ENCODE data around the gene CCNY.
"Not testable (repeated sequence)": the region's sequence is repeated elsewhere in the genome, so short reads cannot be mapped to it uniquely, and the experiment has no call there.

CCNY gene

GRCh38 chr10:35334297-35334696 lies 2.0 kb upstream of the CCNY start:
- no peak for DNase-seq

GRCh38 chr10:35335133-35336083 lies 901 bp upstream of the CCNY start:
- DNase-seq: no peak

- DNase-seq: peak; percentile 9
Measured at GRCh38 chr10:35336921-35337823, 863 bp downstream of the CCNY start.

GRCh38 chr10:35339942-35340341 lies 3.6 kb downstream of the CCNY start:
- DNase-seq: no peak

DNA sequence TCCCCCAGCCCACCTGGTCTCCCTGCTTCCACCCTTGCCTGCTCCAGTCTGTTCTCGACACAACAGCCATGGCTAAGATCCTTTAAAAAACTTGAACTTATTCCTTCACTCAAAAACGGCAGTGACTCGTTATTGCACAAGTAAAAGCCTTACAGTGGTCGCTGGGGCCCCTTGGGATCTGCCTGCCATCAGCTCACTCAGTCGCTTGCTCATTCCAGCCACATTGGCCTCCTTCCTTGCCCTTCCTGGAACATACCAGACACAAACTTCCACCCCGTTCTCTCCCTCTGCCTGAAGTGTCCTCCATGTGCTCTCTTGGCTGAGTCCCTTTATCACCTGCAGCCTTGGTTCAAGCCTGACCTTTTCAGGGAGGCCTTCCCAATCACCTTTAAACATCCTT lies 4.7 kb downstream of the CCNY start:
- no peak for DNase-seq

DNA sequence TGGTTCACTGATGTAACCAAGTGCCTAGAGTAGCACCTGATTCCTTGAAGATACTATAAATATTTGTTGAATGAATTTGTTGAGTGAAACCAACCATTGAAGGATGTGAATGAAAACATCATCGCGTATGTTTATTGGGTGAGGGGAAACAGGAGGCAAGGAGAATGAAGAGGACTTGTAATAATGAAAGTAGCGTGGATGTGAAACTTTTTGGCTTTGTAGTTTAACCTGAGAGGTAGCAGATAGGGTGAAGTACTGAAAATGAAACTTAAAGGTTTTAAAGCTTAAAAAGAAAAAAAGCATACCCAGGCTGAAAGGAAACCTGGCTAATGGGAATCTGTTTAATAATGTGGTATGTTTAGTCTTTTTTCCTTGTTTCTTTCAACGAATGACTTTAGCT lies 5.2 kb downstream of the CCNY start:
- no peak for DNase-seq

DNA sequence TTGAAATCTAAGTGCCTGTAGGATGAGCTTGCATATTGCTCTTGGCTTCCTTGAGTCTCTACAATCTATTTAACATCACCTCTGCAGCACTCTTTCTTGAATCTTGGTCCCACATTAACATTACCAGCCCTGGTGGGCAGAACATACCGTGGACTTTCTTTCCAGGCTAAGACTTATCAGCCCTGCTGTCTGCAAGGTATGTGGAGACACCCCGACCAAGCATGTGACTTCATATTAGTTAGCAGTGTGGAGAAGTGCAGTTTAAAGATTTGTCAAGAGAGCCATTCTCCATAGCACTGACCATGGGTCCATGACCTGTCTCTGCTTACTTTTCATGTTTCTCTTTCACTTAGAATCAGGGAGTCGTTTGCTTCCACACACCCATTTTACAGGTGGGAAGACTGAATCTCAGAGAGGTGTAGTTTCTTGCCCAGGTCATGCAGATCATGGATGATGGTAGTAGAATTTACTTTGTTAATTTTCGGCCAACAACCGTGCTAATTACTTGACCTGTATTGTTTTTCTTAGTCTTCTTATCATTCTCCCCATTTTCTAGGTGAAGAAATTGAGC lies 6.0 kb downstream of the CCNY start:
- no peak for DNase-seq

GRCh38 chr10:35343739-35344138 lies 7.4 kb downstream of the CCNY start:
- DNase-seq: no peak

- no peak for DNase-seq
Measured at GRCh38 chr10:35345383-35345742, 9.1 kb downstream of the CCNY start.

DNA sequence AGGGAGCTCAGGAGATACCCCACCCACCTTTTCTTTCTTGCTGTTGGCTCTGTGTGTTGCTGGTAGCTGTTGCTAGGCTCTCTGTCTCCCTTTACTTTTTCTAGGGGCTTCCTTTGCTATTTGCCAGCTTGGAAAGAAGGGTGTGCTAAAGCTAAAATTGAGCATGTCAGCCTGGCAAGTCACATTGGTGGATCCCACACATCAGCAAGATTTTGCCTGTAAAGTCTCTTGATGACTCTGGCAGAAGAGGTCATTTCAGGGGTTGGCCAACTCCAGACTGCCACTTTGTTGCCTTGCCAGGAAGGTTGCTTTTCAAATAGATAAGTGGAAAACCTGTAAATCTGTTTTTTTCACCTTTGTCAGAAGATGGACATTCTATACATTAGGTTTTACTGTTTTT lies 9.9 kb downstream of the CCNY start:
- no peak for DNase-seq

- no peak for DNase-seq
Measured at GRCh38 chr10:35347121-35347562, 10.8 kb downstream of the CCNY start.

DNA sequence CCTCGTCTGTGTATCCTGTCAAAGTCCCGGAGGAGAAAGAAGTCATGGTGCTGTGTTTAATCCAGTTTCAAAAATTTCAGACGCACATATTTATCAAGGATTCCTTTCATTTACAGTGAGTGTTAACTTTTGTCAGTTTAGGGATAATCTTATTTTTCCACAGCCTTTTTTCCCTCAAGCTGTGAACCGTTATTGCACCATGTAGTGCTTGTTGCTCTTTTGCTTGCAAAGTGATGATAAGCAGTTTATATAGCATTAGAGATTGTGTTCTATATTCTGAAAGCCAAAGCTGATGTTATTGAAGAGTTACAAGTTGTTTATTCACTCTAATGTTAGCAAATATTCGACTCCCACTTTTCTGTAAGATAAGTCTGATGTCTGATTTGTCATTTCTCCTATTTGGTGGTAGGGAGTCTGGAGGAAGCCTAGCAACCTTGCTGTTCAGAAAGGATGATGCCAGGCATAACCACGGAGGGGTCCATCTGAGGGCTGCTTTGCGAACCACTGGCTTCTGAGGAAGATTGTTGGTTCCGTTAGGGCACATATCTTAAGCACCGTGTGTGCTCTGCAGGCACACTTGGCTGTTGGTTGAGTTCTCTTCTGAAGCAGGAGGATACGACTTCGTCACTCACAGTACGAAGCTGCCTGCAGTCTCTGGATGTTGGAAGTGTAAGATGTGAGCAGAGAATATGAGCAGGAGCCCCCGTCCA lies 11.7 kb downstream of the CCNY start:
- no peak for DNase-seq

GRCh38 chr10:35348609-35349388 lies 12.5 kb downstream of the CCNY start:
- no peak for DNase-seq

GRCh38 chr10:35349389-35349915 lies 13.1 kb downstream of the CCNY start:
- DNase-seq: no peak

GRCh38 chr10:35351021-35351420 lies 14.7 kb downstream of the CCNY start:
- no peak for DNase-seq

GRCh38 chr10:35352097-35352496 lies 15.8 kb downstream of the CCNY start:
- DNase-seq: no peak

DNA sequence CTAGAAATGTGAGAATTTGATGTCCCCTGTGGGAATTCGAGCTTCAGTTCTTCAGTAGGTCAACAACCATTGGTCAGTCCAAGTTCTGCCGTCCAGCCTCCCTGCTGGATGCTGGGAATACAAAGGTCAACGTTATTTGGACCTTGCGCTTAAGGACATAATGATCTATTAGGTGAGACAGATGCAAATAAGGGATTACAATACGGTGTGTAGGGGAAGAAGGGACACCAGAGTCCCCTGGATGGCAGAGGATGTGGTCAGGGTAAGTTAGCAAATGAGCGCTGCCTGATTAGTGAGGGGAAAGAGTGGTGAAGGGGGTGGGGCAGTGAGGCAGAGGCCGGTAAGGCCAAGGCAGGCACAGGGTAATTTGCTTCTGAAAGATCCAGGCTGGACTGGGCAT lies 16.2 kb downstream of the CCNY start:
- DNase-seq: no peak

- no peak for DNase-seq
Measured at GRCh38 chr10:35353395-35353794, 17.1 kb downstream of the CCNY start.

DNA sequence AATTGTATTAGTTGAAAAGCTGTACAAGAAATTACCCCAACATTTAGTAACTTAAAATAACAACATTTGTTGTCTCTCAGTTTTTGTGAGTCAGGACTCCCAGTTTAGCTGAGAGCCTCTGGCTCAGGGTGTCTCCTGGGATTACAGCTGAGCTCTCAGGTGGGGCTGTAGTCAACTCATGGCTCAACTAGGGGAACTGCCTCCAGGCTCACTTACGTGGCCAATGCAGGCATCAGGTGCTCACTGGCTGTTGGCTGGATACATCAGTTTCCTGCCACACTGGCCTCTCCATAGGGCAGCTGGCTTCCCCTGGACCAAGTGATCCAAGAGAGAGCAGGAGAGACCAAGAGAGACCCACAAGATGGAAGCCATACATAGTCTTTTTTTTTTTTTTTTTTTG lies 17.5 kb downstream of the CCNY start:
- DNase-seq: no peak

DNA sequence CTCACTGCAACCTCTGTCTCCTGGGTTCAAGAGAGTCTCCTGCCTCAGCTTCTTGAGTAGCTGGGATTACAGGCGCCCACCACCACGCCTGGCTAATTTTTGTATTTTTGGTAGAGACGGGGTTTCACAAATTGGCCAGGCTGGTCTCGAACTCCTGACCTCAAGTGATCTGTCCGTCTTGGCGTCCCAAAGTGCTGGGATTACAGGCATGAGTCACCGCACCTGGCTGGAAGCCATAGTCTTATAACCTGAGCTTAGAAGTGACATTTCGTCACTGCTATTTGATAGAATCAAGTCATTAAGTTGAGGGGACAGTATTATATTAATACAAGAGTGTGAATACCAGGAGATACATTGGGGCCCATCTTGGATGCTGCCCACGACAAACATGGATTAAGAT lies 17.9 kb downstream of the CCNY start:
- not testable (repeated sequence) for DNase-seq

- DNase-seq: no peak
Measured at GRCh38 chr10:35355971-35356724, 19.8 kb downstream of the CCNY start.
